Measurements from ENCODE around the gene USP51.

DNA sequence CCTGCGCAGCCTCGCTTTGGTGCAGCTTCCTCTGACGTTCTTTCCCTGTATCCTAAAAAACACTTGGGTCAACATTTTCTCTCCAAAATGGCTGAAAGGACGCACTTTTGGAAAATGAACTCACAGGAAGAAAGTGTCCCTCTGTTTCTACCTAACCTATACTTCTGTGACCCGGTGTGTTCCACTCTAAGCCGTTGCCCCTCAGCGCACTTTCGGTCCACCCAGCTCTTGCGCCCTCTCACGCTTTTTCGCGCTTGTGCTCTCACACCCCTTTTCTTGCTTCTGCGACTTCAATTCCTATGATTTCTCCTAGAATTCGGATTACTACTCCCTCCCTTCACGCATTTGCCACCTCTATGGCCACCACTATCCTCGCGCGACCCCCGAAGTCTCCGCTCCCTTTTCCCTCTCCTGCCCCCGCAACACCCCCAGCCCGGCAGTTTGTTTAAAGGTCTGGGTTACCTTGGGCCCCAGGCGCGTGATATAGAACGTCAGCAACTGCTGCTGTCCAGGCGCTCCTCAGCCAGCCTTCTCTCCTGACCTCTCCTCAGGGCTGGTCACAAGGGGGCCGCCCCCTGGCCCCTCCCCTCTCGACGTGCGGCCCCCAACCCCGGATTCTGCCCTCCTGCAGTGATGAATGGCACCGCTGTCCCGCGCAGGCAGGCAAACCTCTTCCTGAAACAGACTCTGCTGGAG is at the start of gene USP51:
- TF ChIP-seq, protein P1, sequence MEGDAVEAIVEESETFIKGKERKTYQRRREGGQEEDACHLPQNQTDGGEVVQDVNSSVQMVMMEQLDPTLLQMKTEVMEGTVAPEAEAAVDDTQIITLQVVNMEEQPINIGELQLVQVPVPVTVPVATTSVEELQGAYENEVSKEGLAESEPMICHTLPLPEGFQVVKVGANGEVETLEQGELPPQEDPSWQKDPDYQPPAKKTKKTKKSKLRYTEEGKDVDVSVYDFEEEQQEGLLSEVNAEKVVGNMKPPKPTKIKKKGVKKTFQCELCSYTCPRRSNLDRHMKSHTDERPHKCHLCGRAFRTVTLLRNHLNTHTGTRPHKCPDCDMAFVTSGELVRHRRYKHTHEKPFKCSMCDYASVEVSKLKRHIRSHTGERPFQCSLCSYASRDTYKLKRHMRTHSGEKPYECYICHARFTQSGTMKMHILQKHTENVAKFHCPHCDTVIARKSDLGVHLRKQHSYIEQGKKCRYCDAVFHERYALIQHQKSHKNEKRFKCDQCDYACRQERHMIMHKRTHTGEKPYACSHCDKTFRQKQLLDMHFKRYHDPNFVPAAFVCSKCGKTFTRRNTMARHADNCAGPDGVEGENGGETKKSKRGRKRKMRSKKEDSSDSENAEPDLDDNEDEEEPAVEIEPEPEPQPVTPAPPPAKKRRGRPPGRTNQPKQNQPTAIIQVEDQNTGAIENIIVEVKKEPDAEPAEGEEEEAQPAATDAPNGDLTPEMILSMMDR (IDR thresholded peaks at IDR 0.05; ENCODE audit: poor library complexity), result peak; percentile 2
- TF ChIP-seq EZH2phosphoT487 (IDR thresholded peaks at IDR 0.05; ENCODE audit: low read depth, severe bottlenecking, unreplicated experiment) (no peak), EZH2 (IDR thresholded peaks at IDR 0.05; ENCODE audit: borderline replicate concordance) (no peak)

Data from hepatocyte (in vitro differentiated cells).